GM23338 (cell line): Measurements from ENCODE around the gene MPHOSPH9. TPM values are rescaled to one million over a fixed set of nuclear protein-coding genes. Genes with fewer than 3 reads are reported as not detected.

Experiments
- ATAC-seq: fragments of 200-7000 bp; cut with Tn5 transposase; 3 replicates; pipeline ENCODE4 v1.9.1; 2020
- DNase-seq: peaks from one replicate; pipeline ENCODE4 v3.0.0-alpha.2; 2015; ENCODE audit warnings: low spot score
- H2AFZ ChIP-seq: fragments of 200-600 bp; sonication (generic); 2 replicates; pipeline ENCODE4 v1.8.0; 2016; ENCODE audit warnings: antibody characterized with exemption, mild to moderate bottlenecking, moderate library complexity
- H3F3A ChIP-seq: fragments of 200-600 bp; sonication (generic); replicated peaks from 2 replicates; pipeline ENCODE4 v1.8.0; 2017; ENCODE audit warnings: antibody characterized with exemption, mixed run types, low read depth
- H3K27ac ChIP-seq: fragments of 200-600 bp; sonication (generic); 2 replicates; pipeline ENCODE4 v1.6.1; 2016; ENCODE audit warnings: low read depth
- H3K27me3 ChIP-seq: fragments of 200-600 bp; sonication (generic); 2 replicates; pipeline ENCODE4 v1.8.0; 2016; ENCODE audit warnings: mild to moderate bottlenecking, mixed run types, moderate library complexity; ENCODE audit not compliant: insufficient read depth
- H3K36me3 ChIP-seq: fragments of 200-600 bp; sonication (generic); 2 replicates; pipeline ENCODE4 v1.8.0; 2016; ENCODE audit warnings: mild to moderate bottlenecking; ENCODE audit not compliant: insufficient read depth
- H3K4me1 ChIP-seq: fragments of 200-600 bp; sonication (generic); 2 replicates; pipeline ENCODE4 v1.8.0; 2016; ENCODE audit warnings: mild to moderate bottlenecking, moderate library complexity; ENCODE audit not compliant: insufficient read depth
- H3K4me2 ChIP-seq: fragments of 200-600 bp; sonication (generic); 2 replicates; pipeline ENCODE4 v1.7.1; 2017; ENCODE audit warnings: mixed run types
- H3K4me3 ChIP-seq: fragments of 200-600 bp; sonication (generic); 2 replicates; pipeline ENCODE4 v1.6.1; 2016; ENCODE audit warnings: mixed run types
- H3K79me2 ChIP-seq: fragments of 200-600 bp; sonication (generic); replicated peaks from 2 replicates; pipeline ENCODE4 v1.8.0; 2017; ENCODE audit warnings: mild to moderate bottlenecking; ENCODE audit not compliant: insufficient read depth
- H3K9me2 ChIP-seq: fragments of 200-600 bp; sonication (generic); 2 replicates; pipeline ENCODE4 v1.8.0; 2017; ENCODE audit not compliant: insufficient read depth
- H4K20me1 ChIP-seq: fragments of 200-600 bp; sonication (generic); replicated peaks from 2 replicates; pipeline ENCODE4 v1.8.0; 2017; ENCODE audit warnings: mild to moderate bottlenecking; ENCODE audit not compliant: insufficient read depth
- H3K27ac Mint-ChIP-seq: 2 replicates; pipeline ENCODE4 v1.8.0; 2020; ENCODE audit warnings: inconsistent platforms, mild to moderate bottlenecking, moderate library complexity, mixed read lengths
- H3K27me3 Mint-ChIP-seq: 3 replicates; pipeline ENCODE4 v1.8.0; 2022; ENCODE audit warnings: low read depth, mild to moderate bottlenecking, moderate library complexity, mixed read lengths, inconsistent platforms; ENCODE audit not compliant: insufficient read depth, poor library complexity
- H3K36me3 Mint-ChIP-seq: 3 replicates; pipeline ENCODE4 v1.8.0; 2021; ENCODE audit warnings: low read depth, mild to moderate bottlenecking, inconsistent platforms, moderate library complexity, mixed read lengths
- H3K4me1 Mint-ChIP-seq: 3 replicates; pipeline ENCODE4 v1.8.0; 2020; ENCODE audit warnings: mild to moderate bottlenecking, inconsistent platforms, mixed read lengths
- H3K4me3 Mint-ChIP-seq: 3 replicates; pipeline ENCODE4 v1.8.0; 2021; ENCODE audit warnings: moderate library complexity, mild to moderate bottlenecking, inconsistent platforms, mixed read lengths
- H3K9me3 Mint-ChIP-seq: 3 replicates; pipeline ENCODE4 v1.8.0; 2020; ENCODE audit warnings: moderate library complexity, mild to moderate bottlenecking, inconsistent platforms, mixed read lengths
- CREB1 ChIP-seq: fragments of 250-450 bp; sonication (Bioruptor Pico); IDR thresholded peaks from 2 replicates; pipeline ENCODE4 v1.5.0; 2020; ENCODE audit warnings: low read depth, mild to moderate bottlenecking, moderate library complexity
- EZH2 ChIP-seq: fragments of 200-600 bp; sonication (generic); IDR thresholded peaks from one replicate; pipeline ENCODE4 v1.8.0; 2017; ENCODE audit warnings: antibody characterized with exemption, mild to moderate bottlenecking, low read depth; ENCODE audit not compliant: unreplicated experiment
- EZH2phosphoT487 ChIP-seq: fragments of 200-600 bp; sonication (generic); IDR thresholded peaks from one replicate; pipeline ENCODE4 v1.8.1; 2018; ENCODE audit warnings: antibody characterized with exemption; ENCODE audit not compliant: unreplicated experiment
- JUNB ChIP-seq: IDR thresholded peaks from one replicate; pipeline ENCODE4 v1.6.1; 2016; ENCODE audit warnings: antibody characterized with exemption; ENCODE audit not compliant: unreplicated experiment
- NANOG ChIP-seq: IDR thresholded peaks from 2 replicates; pipeline ENCODE4 v1.6.1; 2016; ENCODE audit warnings: antibody characterized with exemption, borderline replicate concordance
- POLR2AphosphoS5 ChIP-seq: IDR thresholded peaks from 2 replicates; pipeline ENCODE4 v1.6.1; 2016; ENCODE audit warnings: antibody characterized with exemption, low read depth
- STAT1 ChIP-seq: IDR thresholded peaks from one replicate; pipeline ENCODE4 v1.6.1; 2016; ENCODE audit warnings: antibody characterized with exemption; ENCODE audit not compliant: unreplicated experiment
- ZNF114 ChIP-seq: fragments of 250-450 bp; sonication (Bioruptor Pico); IDR thresholded peaks from 2 replicates; pipeline ENCODE4 v1.5.0; 2020; ENCODE audit warnings: mild to moderate bottlenecking, moderate library complexity
- ZNF331 ChIP-seq: fragments of 250-450 bp; sonication (Bioruptor Pico); IDR thresholded peaks from 2 replicates; pipeline ENCODE4 v1.5.0; 2020; ENCODE audit warnings: low read depth, mild to moderate bottlenecking, moderate library complexity
- polyA plus RNA-seq: library from polyadenylated mRNA; unstranded; fragments of >200 nt; fragmentation: Nextera tagmentation; extraction: Ambion mirVana; gene quantifications from 2 replicates; pipeline ENCODE4 v1.2.1, GENCODE V29; 2016
- total RNA-seq: library from RNA; depleted of rRNA; stranded (reverse); fragments of >200 nt; shearing (Covaris generic); gene quantifications from 2 replicates; pipeline ENCODE4 v1.2.3, GENCODE V29; 2014
- TF ChIP-seq, protein P1 (sequence below): IDR thresholded peaks from one replicate; pipeline ENCODE4 v1.6.1; 2018; ENCODE audit warnings: antibody characterized with exemption; ENCODE audit not compliant: unreplicated experiment
- TF ChIP-seq, protein P2 (sequence below): IDR thresholded peaks from 2 replicates; pipeline ENCODE4 v1.6.1; 2016; ENCODE audit warnings: antibody characterized with exemption
- TF ChIP-seq, protein P3 (sequence below): fragments of 250-450 bp; sonication (Bioruptor Pico); IDR thresholded peaks from 2 replicates; pipeline ENCODE4 v1.5.0; 2020; ENCODE audit warnings: mild to moderate bottlenecking, moderate library complexity
- TF ChIP-seq, protein P4 (sequence below), 2 experiments: fragments of 200-600 bp in 1 of 2; sonication (generic) in 1 of 2; conservative IDR thresholded peaks; 2 replicates each; pipeline versions ENCODE4 v1.5.1 to v1.6.1; 2016 to 2017; ENCODE audit warnings: antibody characterized with exemption in 2 of 2, low read depth in 2 of 2, mild to moderate bottlenecking in 2 of 2, moderate library complexity in 1 of 2

MPHOSPH9 gene
- total and polyA plus RNA-seq, 2 experiments from 2014 or later: 30.5 to 77.9 TPM

DNA sequence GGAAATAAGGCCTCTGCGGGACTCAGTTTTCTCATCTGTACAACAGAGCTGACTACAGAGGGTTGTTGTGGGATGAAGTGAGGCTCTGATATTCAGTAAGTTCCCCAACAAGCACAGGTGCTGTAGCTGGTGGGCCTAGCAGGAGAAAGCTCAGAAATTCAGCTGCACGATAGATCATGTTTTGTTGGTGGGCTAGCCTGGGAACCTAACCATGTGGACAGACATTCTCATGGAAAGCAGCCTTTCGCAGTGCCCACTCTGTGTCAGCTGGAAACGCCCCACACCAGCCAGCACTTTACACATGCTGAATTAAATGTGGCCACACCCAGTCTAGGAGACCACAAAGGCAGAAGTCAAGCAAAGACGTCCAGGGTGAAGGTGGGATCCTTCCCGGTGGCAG lies 98.1 kb downstream of the MPHOSPH9 start:
- H3K27ac Mint-ChIP-seq: no peak overlapping the region
- no peak for DNase-seq
- H3K27me3 ChIP-seq: no peaks in the 10 kb centered on the region
- H3K4me2 ChIP-seq: no peak overlapping the region
- H3K79me2 ChIP-seq: no peaks in the 10 kb centered on the region
- no peak overlapping the region for H2AFZ ChIP-seq
- TF ChIP-seq, protein P1, sequence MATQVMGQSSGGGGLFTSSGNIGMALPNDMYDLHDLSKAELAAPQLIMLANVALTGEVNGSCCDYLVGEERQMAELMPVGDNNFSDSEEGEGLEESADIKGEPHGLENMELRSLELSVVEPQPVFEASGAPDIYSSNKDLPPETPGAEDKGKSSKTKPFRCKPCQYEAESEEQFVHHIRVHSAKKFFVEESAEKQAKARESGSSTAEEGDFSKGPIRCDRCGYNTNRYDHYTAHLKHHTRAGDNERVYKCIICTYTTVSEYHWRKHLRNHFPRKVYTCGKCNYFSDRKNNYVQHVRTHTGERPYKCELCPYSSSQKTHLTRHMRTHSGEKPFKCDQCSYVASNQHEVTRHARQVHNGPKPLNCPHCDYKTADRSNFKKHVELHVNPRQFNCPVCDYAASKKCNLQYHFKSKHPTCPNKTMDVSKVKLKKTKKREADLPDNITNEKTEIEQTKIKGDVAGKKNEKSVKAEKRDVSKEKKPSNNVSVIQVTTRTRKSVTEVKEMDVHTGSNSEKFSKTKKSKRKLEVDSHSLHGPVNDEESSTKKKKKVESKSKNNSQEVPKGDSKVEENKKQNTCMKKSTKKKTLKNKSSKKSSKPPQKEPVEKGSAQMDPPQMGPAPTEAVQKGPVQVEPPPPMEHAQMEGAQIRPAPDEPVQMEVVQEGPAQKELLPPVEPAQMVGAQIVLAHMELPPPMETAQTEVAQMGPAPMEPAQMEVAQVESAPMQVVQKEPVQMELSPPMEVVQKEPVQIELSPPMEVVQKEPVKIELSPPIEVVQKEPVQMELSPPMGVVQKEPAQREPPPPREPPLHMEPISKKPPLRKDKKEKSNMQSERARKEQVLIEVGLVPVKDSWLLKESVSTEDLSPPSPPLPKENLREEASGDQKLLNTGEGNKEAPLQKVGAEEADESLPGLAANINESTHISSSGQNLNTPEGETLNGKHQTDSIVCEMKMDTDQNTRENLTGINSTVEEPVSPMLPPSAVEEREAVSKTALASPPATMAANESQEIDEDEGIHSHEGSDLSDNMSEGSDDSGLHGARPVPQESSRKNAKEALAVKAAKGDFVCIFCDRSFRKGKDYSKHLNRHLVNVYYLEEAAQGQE: no peak
- TF ChIP-seq POLR2AphosphoS5 (no peak), JUNB (no peak), EZH2 (no peak), STAT1 (no peak), ZNF114 (CRISPR knock-in tag) (no peak), CREB1 (CRISPR knock-in tag) (no peak), EZH2phosphoT487 (no peak), ZNF331 (CRISPR knock-in tag) (no peak), NANOG (no peak)
- TF ChIP-seq, protein P2, sequence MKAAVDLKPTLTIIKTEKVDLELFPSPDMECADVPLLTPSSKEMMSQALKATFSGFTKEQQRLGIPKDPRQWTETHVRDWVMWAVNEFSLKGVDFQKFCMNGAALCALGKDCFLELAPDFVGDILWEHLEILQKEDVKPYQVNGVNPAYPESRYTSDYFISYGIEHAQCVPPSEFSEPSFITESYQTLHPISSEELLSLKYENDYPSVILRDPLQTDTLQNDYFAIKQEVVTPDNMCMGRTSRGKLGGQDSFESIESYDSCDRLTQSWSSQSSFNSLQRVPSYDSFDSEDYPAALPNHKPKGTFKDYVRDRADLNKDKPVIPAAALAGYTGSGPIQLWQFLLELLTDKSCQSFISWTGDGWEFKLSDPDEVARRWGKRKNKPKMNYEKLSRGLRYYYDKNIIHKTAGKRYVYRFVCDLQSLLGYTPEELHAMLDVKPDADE: no peak
- TF ChIP-seq, protein P3, sequence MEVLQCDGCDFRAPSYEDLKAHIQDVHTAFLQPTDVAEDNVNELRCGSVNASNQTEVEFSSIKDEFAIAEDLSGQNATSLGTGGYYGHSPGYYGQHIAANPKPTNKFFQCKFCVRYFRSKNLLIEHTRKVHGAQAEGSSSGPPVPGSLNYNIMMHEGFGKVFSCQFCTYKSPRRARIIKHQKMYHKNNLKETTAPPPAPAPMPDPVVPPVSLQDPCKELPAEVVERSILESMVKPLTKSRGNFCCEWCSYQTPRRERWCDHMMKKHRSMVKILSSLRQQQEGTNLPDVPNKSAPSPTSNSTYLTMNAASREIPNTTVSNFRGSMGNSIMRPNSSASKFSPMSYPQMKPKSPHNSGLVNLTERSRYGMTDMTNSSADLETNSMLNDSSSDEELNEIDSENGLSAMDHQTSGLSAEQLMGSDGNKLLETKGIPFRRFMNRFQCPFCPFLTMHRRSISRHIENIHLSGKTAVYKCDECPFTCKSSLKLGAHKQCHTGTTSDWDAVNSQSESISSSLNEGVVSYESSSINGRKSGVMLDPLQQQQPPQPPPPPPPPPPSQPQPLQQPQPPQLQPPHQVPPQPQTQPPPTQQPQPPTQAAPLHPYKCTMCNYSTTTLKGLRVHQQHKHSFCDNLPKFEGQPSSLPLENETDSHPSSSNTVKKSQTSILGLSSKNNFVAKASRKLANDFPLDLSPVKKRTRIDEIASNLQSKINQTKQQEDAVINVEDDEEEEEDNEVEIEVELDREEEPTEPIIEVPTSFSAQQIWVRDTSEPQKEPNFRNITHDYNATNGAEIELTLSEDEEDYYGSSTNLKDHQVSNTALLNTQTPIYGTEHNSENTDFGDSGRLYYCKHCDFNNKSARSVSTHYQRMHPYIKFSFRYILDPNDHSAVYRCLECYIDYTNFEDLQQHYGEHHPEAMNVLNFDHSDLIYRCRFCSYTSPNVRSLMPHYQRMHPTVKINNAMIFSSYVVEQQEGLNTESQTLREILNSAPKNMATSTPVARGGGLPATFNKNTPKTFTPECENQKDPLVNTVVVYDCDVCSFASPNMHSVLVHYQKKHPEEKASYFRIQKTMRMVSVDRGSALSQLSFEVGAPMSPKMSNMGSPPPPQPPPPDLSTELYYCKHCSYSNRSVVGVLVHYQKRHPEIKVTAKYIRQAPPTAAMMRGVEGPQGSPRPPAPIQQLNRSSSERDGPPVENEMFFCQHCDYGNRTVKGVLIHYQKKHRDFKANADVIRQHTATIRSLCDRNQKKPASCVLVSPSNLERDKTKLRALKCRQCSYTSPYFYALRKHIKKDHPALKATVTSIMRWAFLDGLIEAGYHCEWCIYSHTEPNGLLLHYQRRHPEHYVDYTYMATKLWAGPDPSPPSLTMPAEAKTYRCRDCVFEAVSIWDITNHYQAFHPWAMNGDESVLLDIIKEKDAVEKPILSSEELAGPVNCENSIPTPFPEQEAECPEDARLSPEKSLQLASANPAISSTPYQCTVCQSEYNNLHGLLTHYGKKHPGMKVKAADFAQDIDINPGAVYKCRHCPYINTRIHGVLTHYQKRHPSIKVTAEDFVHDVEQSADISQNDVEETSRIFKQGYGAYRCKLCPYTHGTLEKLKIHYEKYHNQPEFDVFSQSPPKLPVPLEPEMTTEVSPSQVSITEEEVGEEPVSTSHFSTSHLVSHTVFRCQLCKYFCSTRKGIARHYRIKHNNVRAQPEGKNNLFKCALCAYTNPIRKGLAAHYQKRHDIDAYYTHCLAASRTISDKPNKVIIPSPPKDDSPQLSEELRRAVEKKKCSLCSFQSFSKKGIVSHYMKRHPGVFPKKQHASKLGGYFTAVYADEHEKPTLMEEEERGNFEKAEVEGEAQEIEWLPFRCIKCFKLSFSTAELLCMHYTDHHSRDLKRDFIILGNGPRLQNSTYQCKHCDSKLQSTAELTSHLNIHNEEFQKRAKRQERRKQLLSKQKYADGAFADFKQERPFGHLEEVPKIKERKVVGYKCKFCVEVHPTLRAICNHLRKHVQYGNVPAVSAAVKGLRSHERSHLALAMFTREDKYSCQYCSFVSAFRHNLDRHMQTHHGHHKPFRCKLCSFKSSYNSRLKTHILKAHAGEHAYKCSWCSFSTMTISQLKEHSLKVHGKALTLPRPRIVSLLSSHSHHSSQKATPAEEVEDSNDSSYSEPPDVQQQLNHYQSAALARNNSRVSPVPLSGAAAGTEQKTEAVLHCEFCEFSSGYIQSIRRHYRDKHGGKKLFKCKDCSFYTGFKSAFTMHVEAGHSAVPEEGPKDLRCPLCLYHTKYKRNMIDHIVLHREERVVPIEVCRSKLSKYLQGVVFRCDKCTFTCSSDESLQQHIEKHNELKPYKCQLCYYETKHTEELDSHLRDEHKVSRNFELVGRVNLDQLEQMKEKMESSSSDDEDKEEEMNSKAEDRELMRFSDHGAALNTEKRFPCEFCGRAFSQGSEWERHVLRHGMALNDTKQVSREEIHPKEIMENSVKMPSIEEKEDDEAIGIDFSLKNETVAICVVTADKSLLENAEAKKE (CRISPR knock-in tag): no peak
- TF ChIP-seq, protein P4, sequence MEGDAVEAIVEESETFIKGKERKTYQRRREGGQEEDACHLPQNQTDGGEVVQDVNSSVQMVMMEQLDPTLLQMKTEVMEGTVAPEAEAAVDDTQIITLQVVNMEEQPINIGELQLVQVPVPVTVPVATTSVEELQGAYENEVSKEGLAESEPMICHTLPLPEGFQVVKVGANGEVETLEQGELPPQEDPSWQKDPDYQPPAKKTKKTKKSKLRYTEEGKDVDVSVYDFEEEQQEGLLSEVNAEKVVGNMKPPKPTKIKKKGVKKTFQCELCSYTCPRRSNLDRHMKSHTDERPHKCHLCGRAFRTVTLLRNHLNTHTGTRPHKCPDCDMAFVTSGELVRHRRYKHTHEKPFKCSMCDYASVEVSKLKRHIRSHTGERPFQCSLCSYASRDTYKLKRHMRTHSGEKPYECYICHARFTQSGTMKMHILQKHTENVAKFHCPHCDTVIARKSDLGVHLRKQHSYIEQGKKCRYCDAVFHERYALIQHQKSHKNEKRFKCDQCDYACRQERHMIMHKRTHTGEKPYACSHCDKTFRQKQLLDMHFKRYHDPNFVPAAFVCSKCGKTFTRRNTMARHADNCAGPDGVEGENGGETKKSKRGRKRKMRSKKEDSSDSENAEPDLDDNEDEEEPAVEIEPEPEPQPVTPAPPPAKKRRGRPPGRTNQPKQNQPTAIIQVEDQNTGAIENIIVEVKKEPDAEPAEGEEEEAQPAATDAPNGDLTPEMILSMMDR (conservative IDR thresholded peaks at IDR 0.05; ENCODE audit: low read depth in 2 of 2): no peak
- no peaks in the 10 kb centered on the region; the same call in 1 of the 2 replicates for H4K20me1 ChIP-seq
- H3K9me2 ChIP-seq: no peaks in the 10 kb centered on the region
- no peak overlapping the region for H3K4me3 ChIP-seq
- no peak overlapping the region for H3K4me3 Mint-ChIP-seq
- no peaks in the 10 kb centered on the region for H3F3A ChIP-seq
- H3K9me3 Mint-ChIP-seq: peaks cover 3% of the 10 kb centered on the region; the same call in 1 of the 3 replicates
- H3K4me1 ChIP-seq: no peaks in the 10 kb centered on the region
- H3K27ac ChIP-seq: no peak overlapping the region
- no peak for ATAC-seq
- H3K36me3 Mint-ChIP-seq: no peaks in the 10 kb centered on the region
- peaks cover 5% of the 10 kb centered on the region; the same call in 2 of the 3 replicates for H3K4me1 Mint-ChIP-seq
- peaks cover 4% of the 10 kb centered on the region for H3K27me3 Mint-ChIP-seq
- H3K36me3 ChIP-seq: no peaks in the 10 kb centered on the region
